H9 (cell line): ENCODE results near the gene COLEC12. TPM values are rescaled to one million over a fixed set of nuclear protein-coding genes. Genes with fewer than 3 reads are reported as not detected.
"Not testable (repeated sequence)": the region's sequence is repeated elsewhere in the genome, so short reads cannot be mapped to it uniquely, and the experiment has no call there.

Experiments used
- DNase-seq: peaks from one replicate; pipeline ENCODE4 v3.0.0-alpha.2; 2017
- H2AFZ ChIP-seq: one replicate; pipeline ENCODE4 v1.6.1; 2013; ENCODE audit warnings: mild to moderate bottlenecking, low read length, control low read depth, moderate library complexity
- H2AK5ac ChIP-seq: 2 replicates; pipeline ENCODE4 v1.6.1; 2013; ENCODE audit warnings: low read length, control low read depth, mixed read lengths; ENCODE audit not compliant: insufficient read length
- H2BK120ac ChIP-seq: one replicate; pipeline ENCODE4 v1.6.1; 2013; ENCODE audit warnings: low read depth, mild to moderate bottlenecking, low read length, control low read depth, inconsistent platforms; ENCODE audit not compliant: poor library complexity, severe bottlenecking
- H2BK12ac ChIP-seq: 2 replicates; pipeline ENCODE4 v1.6.1; 2013; ENCODE audit warnings: low read length, control low read depth, mixed read lengths, low read depth; ENCODE audit not compliant: insufficient read length
- H2BK15ac ChIP-seq: 2 replicates; pipeline ENCODE4 v1.6.1; 2013; ENCODE audit warnings: low read depth, low read length, control low read depth
- H2BK20ac ChIP-seq: one replicate; pipeline ENCODE4 v1.6.1; 2013; ENCODE audit warnings: low read depth, mild to moderate bottlenecking, low read length, control low read depth, inconsistent platforms; ENCODE audit not compliant: poor library complexity, severe bottlenecking
- H2BK5ac ChIP-seq: 2 replicates; pipeline ENCODE4 v1.6.1; 2013; ENCODE audit warnings: low read length, control low read depth, mixed read lengths; ENCODE audit not compliant: insufficient read length
- H3K14ac ChIP-seq: 2 replicates; pipeline ENCODE4 v1.6.1; 2013; ENCODE audit warnings: low read length, control low read depth; ENCODE audit not compliant: insufficient read depth
- H3K18ac ChIP-seq: 2 replicates; pipeline ENCODE4 v1.6.1; 2013; ENCODE audit warnings: low read depth, mild to moderate bottlenecking, mixed read lengths, low read length, control low read depth; ENCODE audit not compliant: insufficient read length
- H3K23ac ChIP-seq: 2 replicates; pipeline ENCODE4 v1.6.1; 2013; ENCODE audit warnings: low read length, control low read depth, mixed read lengths, low read depth; ENCODE audit not compliant: insufficient read length
- H3K23me2 ChIP-seq: 2 replicates; pipeline ENCODE4 v1.6.1; 2013; ENCODE audit warnings: low read depth, mild to moderate bottlenecking, mixed read lengths, low read length, control low read depth; ENCODE audit not compliant: insufficient read length, poor library complexity, severe bottlenecking
- H3K27ac ChIP-seq: 2 replicates; pipeline ENCODE4 v1.5.1; 2013; ENCODE audit warnings: low read length, control low read depth, mixed read lengths, low read depth; ENCODE audit not compliant: insufficient read length
- H3K27me3 ChIP-seq: 2 replicates; pipeline ENCODE4 v1.6.1; 2013; ENCODE audit warnings: low read length, control low read depth, inconsistent platforms; ENCODE audit not compliant: insufficient read depth
- H3K4ac ChIP-seq: 2 replicates; pipeline ENCODE4 v1.6.1; 2013; ENCODE audit warnings: low read depth, mild to moderate bottlenecking, control low read depth, inconsistent platforms, low read length, moderate library complexity
- H3K4me1 ChIP-seq: 2 replicates; pipeline ENCODE4 v1.6.1; 2013; ENCODE audit warnings: low read length, control low read depth, inconsistent platforms; ENCODE audit not compliant: insufficient read depth
- H3K4me2 ChIP-seq: 2 replicates; pipeline ENCODE4 v1.6.1; 2013; ENCODE audit warnings: low read length, control low read depth, mixed read lengths; ENCODE audit not compliant: insufficient read length, insufficient read depth
- H3K56ac ChIP-seq: 2 replicates; pipeline ENCODE4 v1.6.1; 2013; ENCODE audit warnings: low read depth, mild to moderate bottlenecking, mixed read lengths, low read length, control low read depth; ENCODE audit not compliant: insufficient read length
- H3K79me1 ChIP-seq: 2 replicates; pipeline ENCODE4 v1.6.1; 2013; ENCODE audit warnings: low read depth, mild to moderate bottlenecking, moderate library complexity, low read length, control low read depth, inconsistent platforms; ENCODE audit not compliant: insufficient read depth, poor library complexity, severe bottlenecking
- H3K79me2 ChIP-seq: 2 replicates; pipeline ENCODE4 v1.6.1; 2013; ENCODE audit warnings: low read length, control low read depth, inconsistent platforms; ENCODE audit not compliant: insufficient read depth
- H3K9ac ChIP-seq: 2 replicates; pipeline ENCODE4 v1.6.1; 2013; ENCODE audit warnings: low read length, control low read depth, mixed read lengths; ENCODE audit not compliant: insufficient read length; ENCODE audit errors: extremely low read depth
- H3K9me3 ChIP-seq: one replicate; pipeline ENCODE4 v1.6.1; 2013; ENCODE audit warnings: low read depth, low read length, inconsistent platforms; ENCODE audit not compliant: control insufficient read depth
- H3T11ph ChIP-seq: one replicate; pipeline ENCODE4 v1.6.1; 2013; ENCODE audit warnings: mild to moderate bottlenecking, low read length, control low read depth, inconsistent platforms
- H4K20me1 ChIP-seq: one replicate; pipeline ENCODE4 v1.6.1; 2013; ENCODE audit not compliant: control insufficient read depth, insufficient read length, insufficient read depth
- H4K5ac ChIP-seq: 2 replicates; pipeline ENCODE4 v1.6.1; 2013; ENCODE audit warnings: low read depth, mild to moderate bottlenecking, mixed read lengths, low read length, control low read depth; ENCODE audit not compliant: insufficient read length
- H4K8ac ChIP-seq: replicated peaks from 2 replicates; pipeline ENCODE4 v1.6.1; 2013; ENCODE audit warnings: low read length, control low read depth, mixed read lengths, low read depth; ENCODE audit not compliant: insufficient read length
- H4K91ac ChIP-seq: 2 replicates; pipeline ENCODE4 v1.6.1; 2013; ENCODE audit warnings: low read depth, mild to moderate bottlenecking, moderate library complexity, mixed read lengths, low read length, control low read depth; ENCODE audit not compliant: insufficient read length
- H3K27ac Mint-ChIP-seq, 3 experiments: 2 replicates in 2 of 3; 3 replicates in 1 of 3; pipeline ENCODE4 v1.8.0; 2020 to 2021; ENCODE audit warnings: mixed read lengths in 3 of 3, mild to moderate bottlenecking in 1 of 3, moderate library complexity in 1 of 3
- H3K27me3 Mint-ChIP-seq: 2 replicates; pipeline ENCODE4 v1.8.0; 2021; ENCODE audit warnings: low read depth, mild to moderate bottlenecking, moderate library complexity, mixed read lengths
- H3K36me3 Mint-ChIP-seq, 3 experiments: 2 replicates in 2 of 3; 3 replicates in 1 of 3; pipeline ENCODE4 v1.8.0; 2020 to 2021; ENCODE audit warnings: low read depth in 3 of 3, mixed read lengths in 3 of 3; ENCODE audit not compliant: insufficient read depth in 1 of 3
- H3K4me1 Mint-ChIP-seq, 2 experiments: 2 replicates each; pipeline ENCODE4 v1.8.0; 2020; ENCODE audit warnings: mixed read lengths in 2 of 2
- H3K4me3 Mint-ChIP-seq, 2 experiments: 2 replicates in 1 of 2; 3 replicates in 1 of 2; pipeline ENCODE4 v1.8.0; 2020 to 2021; ENCODE audit warnings: mild to moderate bottlenecking in 2 of 2, mixed read lengths in 2 of 2, moderate library complexity in 1 of 2
- H3K9me3 Mint-ChIP-seq, 2 experiments: 2 replicates in 1 of 2; 3 replicates in 1 of 2; pipeline ENCODE4 v1.8.0; 2020; ENCODE audit warnings: mild to moderate bottlenecking in 2 of 2, mixed read lengths in 2 of 2, moderate library complexity in 1 of 2
- CTCF ChIP-seq: fragments of 200-600 bp; sonication (generic); conservative IDR thresholded peaks from 3 replicates; pipeline ENCODE4 v1.8.0; 2021; ENCODE audit warnings: antibody characterized with exemption, mild to moderate bottlenecking
- WGBS: extraction: QIAGEN DNeasy Blood & Tissue Kit; methylation state at CpG from one replicate; pipeline ENCODE4 v1.1.7; 2013; ENCODE audit warnings: missing lambda C conversion rate, low lambda C conversion rate, mixed read lengths; ENCODE audit not compliant: insufficient read length; ENCODE audit errors: extremely low coverage; 5-methylcytosine and 5-hydroxymethylcytosine counted together
- total RNA-seq: library from RNA; stranded (reverse); gene quantifications from 2 replicates; pipeline ENCODE4 v1.2.1, GENCODE V29; 2021

COLEC12 gene
- total RNA-seq, 1 experiment from 2014 or later, result 0.70 TPM

GRCh38 chr18:292271-292670 is 208.2 kb downstream of the COLEC12 start:
- H2BK15ac ChIP-seq, result no peak overlapping the region
- no peak overlapping the region for H3K4ac ChIP-seq
- H2AK5ac ChIP-seq, result no peak overlapping the region
- no peak overlapping the region for H3K27ac Mint-ChIP-seq
- no peaks in the 10 kb centered on the region for H3K79me1 ChIP-seq
- no peak overlapping the region for H4K8ac ChIP-seq
- H4K91ac ChIP-seq, result no peak overlapping the region
- no peaks in the 10 kb centered on the region for H3K27me3 ChIP-seq
- DNase-seq, result no peak
- H3K23me2 ChIP-seq, result no peaks in the 10 kb centered on the region
- no peak overlapping the region for H3K14ac ChIP-seq
- H3K9me3 Mint-ChIP-seq, result no peaks in the 10 kb centered on the region
- TF ChIP-seq CTCF, result peak; percentile 43
- H3K4me1 ChIP-seq, result no peaks in the 10 kb centered on the region
- no peaks in the 10 kb centered on the region for H3K9me3 ChIP-seq
- no peak overlapping the region for H3T11ph ChIP-seq
- H2BK20ac ChIP-seq, result no peak overlapping the region
- H3K27ac ChIP-seq, result no peak overlapping the region
- H4K5ac ChIP-seq, result no peak overlapping the region
- WGBS, result no CpG with 5 or more reads among the region's 3 CpGs
- no peaks in the 10 kb centered on the region for H4K20me1 ChIP-seq
- no peak overlapping the region for H3K9ac ChIP-seq
- H2BK12ac ChIP-seq, result no peak overlapping the region
- H3K23ac ChIP-seq, result no peak overlapping the region
- H3K4me2 ChIP-seq, result no peak overlapping the region
- no peaks in the 10 kb centered on the region for H3K4me1 Mint-ChIP-seq
- H3K27me3 Mint-ChIP-seq, result peaks cover under 1% of the 10 kb centered on the region; the same call in 1 of the 2 replicates
- no peak overlapping the region for H3K4me3 Mint-ChIP-seq
- H3K79me2 ChIP-seq, result no peaks in the 10 kb centered on the region
- no peak overlapping the region for H2AFZ ChIP-seq
- no peak overlapping the region for H2BK120ac ChIP-seq
- no peak overlapping the region for H3K56ac ChIP-seq
- H3K18ac ChIP-seq, result no peak overlapping the region
- H2BK5ac ChIP-seq, result no peak overlapping the region
- no peaks in the 10 kb centered on the region; a peak in 1 of 7 replicates for H3K36me3 Mint-ChIP-seq

- H2BK120ac ChIP-seq, H4K20me1 ChIP-seq, H3K4me1 Mint-ChIP-seq, H3K79me2 ChIP-seq, H2BK15ac ChIP-seq, H2AK5ac ChIP-seq, H3K56ac ChIP-seq, H3K4ac ChIP-seq, H3K79me1 ChIP-seq, H4K91ac ChIP-seq, H4K5ac ChIP-seq, H3K36me3 Mint-ChIP-seq, H3K14ac ChIP-seq, DNase-seq, H3K27me3 ChIP-seq, H3K23ac ChIP-seq, H3K27ac ChIP-seq, H3K18ac ChIP-seq, H4K8ac ChIP-seq, H2AFZ ChIP-seq, H3K9me3 Mint-ChIP-seq, H3K4me1 ChIP-seq, H3K4me2 ChIP-seq, H3K9me3 ChIP-seq, H3K4me3 Mint-ChIP-seq, H3T11ph ChIP-seq, H3K23me2 ChIP-seq, H3K27me3 Mint-ChIP-seq, H2BK12ac ChIP-seq, H2BK5ac ChIP-seq, H2BK20ac ChIP-seq, H3K9ac ChIP-seq: not testable (repeated sequence)
- H3K27ac Mint-ChIP-seq, result peak overlapping the region in 1 of 3 experiments; percentile 35; a peak in 1 of 7 replicates
- WGBS, result no CpG with 5 or more reads among the region's 4 CpGs
These were observed 210.5 kb downstream of the COLEC12 start for GRCh38 chr18:289970-290369.
